ENCODE data around the gene GLB1L2. TPM values are rescaled to one million over a fixed set of nuclear protein-coding genes. Genes with fewer than 3 reads are reported as not detected.

Gene GLB1L2
- total RNA-seq, result 1.1 and 3.5 TPM in 2 replicates

GRCh38 chr11:134331354-134332188 lies at the start of gene GLB1L2:
GLB1L2 (plus strand) TSS chr11:134331988; CDS start chr11:134332062, 74 bp downstream.

DNA sequence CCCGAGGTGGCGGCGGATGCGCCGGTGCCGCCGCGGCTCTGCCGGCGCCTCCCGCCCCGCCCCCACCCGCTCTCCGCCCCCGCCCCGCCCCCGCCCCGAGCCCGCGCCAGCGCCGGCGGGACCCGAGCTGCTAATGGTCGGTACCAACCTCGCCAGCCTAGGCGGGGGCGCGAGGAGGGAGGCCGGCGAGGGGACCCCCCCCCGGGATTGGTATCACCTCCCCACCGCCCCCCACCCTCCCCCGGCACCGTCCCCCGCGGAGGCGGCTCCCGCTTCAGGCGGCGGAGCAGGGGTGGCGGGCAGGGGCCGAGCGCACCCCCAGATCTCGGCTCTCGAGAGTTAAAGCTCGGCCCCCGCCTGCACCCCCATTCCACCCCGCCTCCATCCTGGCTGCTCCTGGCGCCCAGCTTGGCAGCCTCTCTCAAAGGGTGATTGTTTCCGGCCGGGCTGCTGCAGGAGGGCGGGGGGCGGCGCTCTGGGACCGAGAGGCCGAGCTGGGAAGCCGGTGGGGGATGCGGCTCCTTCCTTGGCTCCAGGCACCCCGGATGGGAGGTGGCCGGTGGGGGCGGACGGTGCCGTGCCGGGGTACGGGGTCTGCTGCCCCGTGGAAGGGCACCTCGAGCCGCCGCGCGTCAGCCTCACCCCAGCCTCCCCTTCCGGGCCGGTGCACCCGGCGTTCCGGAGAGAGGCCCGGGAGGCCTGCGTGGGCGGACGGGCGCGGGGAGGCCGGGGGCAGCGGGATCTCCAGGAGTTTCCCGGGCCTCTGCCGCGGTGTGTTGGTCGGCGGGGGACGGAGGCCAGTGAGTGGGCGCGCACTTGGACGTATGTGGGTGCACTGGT lies 80.6 kb downstream of the GLB1L2 start, which contains the start of gene B3GAT1:
TSS of gene B3GAT1 (minus strand) at position 40 of the 840 bp plus-strand sequence. CDS start 24,583 bp downstream, outside the sequence.

Other genes starting within 250 kb of the GLB1L2 start
- 18.0 and 33.4 TPM in 2 replicates for gene NCAPD3, start 108.0 kb upstream of the GLB1L2 start, total RNA-seq
- 37.1 and 37.5 TPM in 2 replicates for gene VPS26B, start 107.3 kb upstream of the GLB1L2 start, total RNA-seq
- gene THYN1, start 78.6 kb upstream of the GLB1L2 start, total RNA-seq, result 47.8 and 48.7 TPM in 2 replicates
- 15.8 and 18.8 TPM in 2 replicates for gene ACAD8, start 78.4 kb upstream of the GLB1L2 start, total RNA-seq
- gene GLB1L3, start 55.6 kb upstream of the GLB1L2 start, total RNA-seq, result not detected in 2 replicates
- gene B3GAT1, start 80.3 kb downstream of the GLB1L2 start, total RNA-seq, result not detected in 2 replicates